Measurements from ENCODE around the gene HTR1E.
A peak's percentile ranks its signal among the peaks of the same experiment; 100 is the strongest.
"Not testable (repeated sequence)": the region's sequence is repeated elsewhere in the genome, so short reads cannot be mapped to it uniquely, and the experiment has no call there.

Gene HTR1E, protein sequence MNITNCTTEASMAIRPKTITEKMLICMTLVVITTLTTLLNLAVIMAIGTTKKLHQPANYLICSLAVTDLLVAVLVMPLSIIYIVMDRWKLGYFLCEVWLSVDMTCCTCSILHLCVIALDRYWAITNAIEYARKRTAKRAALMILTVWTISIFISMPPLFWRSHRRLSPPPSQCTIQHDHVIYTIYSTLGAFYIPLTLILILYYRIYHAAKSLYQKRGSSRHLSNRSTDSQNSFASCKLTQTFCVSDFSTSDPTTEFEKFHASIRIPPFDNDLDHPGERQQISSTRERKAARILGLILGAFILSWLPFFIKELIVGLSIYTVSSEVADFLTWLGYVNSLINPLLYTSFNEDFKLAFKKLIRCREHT
- 0 reads per million in 4 donors for total RNA-seq

DNA sequence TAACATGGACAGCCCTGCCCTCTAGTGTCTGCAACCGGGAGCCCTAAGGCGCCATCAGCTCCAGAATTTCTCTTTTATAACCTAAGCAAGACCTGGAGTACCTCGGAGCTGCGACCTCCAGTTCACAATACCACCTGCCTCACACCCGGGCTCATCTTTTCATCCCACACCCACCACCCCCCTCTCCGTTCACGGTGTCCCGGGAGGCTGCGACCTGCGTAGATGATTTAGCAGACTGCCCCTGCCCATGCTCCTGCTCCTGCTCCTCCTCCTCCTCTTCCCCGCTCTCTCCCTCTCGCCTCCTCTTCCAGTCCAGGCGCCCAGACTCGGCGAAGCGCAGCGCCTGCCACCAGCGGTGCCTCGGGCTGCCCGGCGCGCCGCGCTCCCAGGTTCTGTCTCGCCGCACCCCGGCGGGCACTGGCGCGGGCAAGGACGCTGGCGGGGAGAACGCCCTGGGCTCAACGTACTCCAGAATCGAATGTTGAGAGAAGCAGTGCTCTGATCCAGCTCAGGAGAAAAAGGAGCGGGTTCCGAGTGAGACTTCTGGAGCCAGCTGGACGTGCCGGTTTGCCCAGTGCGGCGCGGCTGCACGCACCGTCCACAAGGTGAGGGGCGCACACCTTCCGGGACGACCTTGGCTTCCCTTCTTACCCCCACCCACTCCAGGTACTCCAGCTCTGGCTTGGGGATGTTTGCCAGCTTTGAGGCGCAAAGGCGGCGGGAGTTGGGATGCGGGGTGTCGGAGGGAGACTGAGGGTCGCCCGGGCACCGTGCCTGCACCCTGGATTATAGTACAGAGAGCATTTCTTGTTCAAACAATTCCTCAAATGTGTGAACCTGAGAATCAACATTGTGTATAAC is at the start of gene HTR1E:
TSS of gene HTR1E (plus strand) at position 310 of the 861 bp plus-strand sequence. CDS start 77,807 bp downstream, outside the sequence.
- DNase-seq, result peak in 1 of 5 donors; percentile 7

DNA sequence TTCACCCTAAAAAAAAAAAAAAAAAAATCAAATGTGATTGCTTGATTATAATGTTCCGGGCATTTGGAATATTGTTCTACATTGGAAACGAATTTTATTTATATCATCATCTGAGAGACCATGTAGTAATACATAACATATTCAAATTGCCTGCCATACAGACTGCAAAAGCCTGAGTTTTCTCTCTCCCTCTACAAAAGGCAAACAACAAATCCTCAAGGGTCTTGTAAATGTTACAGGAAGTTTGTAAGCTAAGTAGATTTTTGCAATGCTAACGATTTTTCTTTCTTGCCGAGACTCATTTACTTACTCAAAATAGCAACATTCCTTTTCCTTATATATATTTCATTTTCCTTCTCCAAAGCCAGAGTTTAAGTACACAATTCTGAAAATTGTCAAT is 49.0 kb upstream of the HTR1E start:
- no peak for DNase-seq

DNA sequence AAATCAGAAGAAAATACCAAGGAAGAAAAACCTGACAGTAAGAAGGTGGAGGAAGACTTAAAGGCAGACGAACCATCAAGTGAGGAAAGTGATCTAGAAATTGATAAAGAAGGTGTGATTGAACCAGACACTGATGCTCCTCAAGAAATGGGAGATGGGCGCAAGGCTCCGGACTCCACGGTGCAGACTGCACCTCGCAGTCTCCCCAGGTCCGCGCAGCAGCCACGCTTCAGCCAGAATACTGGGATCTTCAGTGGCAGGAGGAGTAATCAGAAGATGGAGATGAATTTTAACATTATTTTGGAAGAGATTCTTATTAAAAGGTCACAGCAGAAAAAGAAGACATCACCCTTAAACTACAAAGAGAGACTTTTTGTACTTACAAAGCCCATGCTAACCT is 40.1 kb upstream of the HTR1E start:
- not testable (repeated sequence) for DNase-seq

DNA sequence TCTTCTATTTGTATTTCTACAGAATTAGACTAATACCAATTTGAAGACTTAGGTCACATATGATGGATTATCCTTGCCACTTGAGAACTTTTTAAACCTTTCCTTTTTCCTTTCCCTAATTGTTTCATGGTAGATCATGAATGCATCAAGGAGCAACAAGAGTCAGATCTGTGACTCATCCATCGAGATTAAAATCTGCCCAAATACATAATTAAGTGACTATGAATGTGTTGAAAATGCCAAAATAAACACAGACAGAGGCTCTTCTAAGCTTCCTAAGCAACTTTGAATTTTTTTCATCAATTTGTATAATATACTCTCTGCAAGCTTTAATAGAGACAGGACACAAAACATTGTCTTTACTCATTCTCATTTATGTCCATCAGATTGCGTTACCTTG is 23.5 kb upstream of the HTR1E start:
- no peak for DNase-seq

DNA sequence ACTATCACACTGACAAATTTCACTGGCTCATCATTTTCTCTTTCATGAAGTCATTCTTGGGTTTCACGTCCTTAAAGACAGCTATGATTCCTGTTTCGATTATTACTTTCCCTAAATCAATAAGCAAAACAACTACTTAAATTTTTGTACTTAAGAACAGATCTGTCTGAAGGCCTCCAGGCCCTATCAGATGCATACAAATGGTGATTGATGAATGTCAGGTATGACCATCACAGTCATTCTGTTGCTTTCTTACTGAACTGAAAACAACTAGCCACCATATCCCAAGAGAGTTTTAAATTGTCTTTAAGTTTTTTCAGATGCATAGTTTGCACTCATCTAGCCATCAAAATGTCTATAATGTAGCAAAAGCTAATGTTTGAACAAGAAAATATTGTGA is 20.9 kb upstream of the HTR1E start:
- no peak for DNase-seq

DNA sequence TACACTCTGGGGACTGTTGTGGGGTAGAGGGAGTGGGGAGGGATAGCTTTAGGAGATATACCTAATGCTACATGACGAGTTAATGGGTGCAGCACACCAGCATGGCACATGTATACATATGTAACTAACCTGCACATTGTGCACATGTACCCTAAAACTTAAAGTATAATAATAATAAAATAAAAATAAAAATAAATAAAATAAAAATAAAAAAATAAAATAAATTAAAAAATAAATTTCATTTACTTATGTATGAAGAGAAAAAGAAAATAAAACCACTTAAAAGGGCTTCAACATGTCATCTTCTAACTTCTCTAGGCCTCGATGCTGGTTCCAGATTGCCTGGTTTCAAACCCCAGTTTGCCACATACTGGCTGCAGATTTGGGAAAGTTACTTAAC is 10.2 kb upstream of the HTR1E start:
- not testable (repeated sequence) for DNase-seq

DNA sequence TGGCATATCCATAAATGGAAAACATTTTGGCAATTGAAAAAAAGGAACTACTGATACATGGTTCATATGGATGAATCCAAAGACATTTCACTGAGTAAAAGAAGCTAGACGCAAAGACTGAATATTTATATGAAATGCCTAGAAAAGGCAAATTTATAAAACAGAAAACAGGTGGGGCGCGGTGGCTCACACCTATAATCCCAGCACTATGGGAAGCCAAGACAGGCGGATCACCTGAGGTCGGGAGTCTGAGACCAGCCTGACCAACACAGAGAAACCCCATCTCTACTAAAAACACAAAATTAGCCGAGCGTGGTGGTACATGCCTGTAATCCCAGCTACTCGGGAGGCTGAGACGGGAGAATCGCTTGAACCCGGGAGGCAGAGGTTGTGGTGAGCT is 9.5 kb upstream of the HTR1E start:
- DNase-seq, result not testable (repeated sequence)

DNA sequence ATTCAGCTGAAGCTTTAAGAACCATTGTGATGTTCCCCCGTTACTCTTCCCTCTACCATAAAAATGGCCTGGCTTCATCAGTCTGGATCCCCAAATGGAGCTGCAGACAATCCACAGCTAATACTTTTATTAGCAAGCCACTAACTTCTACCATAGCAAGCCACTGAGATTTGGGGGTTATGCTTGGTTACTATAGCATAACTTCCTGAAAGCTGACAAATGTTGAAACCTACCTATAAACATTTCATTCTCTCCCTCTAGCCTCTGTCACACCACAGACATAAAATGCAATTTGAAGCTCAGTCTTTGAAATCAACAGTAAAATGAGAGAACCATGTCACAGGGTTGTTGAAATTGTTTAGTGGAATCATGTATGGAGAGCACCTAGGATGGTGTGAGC is 3.0 kb upstream of the HTR1E start:
- DNase-seq, result no peak

DNA sequence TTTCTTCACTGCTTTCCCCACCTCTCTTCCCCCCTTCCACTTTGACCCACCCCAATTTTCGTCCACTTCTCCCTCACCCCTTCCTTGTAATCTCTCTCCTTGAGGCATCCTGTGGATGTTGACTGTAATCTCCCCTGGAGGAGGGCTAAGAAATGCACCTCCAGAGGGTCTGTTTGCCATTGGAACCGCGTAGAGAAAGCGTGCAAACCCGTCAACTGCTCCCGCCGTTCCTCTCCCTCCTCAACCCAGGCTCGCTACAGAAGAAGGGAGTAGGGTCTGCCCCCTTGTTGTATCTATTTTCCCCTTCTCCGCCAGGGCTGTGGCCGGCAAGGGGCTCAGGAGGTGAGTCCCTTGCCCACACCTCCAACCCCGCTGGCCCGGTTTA is 502 bp upstream of the HTR1E start:
- DNase-seq, result no peak

DNA sequence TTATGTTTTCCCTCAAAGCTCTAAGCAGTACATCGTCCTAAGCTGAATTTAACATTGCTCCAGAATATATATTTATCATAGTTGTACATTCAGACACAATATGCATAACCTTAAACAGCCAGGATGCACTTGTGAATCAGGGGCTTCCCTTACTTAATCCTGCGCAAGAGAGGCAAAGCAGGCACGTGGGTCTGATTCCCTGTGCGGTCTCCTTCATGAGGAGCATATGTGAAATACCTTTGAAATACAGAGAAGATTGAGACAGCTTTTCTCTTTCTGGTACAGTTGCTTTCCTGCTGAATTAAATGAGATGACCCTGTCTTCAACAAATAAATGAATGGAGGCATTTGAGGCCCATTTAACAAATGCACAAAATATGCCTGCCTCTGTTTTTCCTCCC is 1.5 kb downstream of the HTR1E start:
- no peak for DNase-seq

DNA sequence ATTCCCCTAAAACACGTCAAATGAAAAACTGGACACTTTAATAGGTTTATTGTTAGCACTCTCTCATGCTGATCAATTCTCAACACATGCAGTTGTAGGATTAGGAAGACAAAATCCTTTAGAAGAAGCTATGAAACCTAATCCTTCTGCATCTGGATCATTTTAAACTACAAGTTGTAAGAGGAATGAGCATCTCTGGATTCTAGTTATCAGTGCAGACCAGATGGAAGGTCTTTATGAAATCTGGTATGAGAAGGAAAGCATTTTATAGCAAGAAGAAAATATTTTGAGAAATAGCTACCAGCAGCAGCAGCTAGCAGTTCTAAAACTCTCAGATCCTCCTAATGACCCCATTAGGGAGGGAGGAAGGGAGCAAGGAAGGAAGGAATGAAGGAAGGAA is 4.1 kb downstream of the HTR1E start:
- no peak for DNase-seq

DNA sequence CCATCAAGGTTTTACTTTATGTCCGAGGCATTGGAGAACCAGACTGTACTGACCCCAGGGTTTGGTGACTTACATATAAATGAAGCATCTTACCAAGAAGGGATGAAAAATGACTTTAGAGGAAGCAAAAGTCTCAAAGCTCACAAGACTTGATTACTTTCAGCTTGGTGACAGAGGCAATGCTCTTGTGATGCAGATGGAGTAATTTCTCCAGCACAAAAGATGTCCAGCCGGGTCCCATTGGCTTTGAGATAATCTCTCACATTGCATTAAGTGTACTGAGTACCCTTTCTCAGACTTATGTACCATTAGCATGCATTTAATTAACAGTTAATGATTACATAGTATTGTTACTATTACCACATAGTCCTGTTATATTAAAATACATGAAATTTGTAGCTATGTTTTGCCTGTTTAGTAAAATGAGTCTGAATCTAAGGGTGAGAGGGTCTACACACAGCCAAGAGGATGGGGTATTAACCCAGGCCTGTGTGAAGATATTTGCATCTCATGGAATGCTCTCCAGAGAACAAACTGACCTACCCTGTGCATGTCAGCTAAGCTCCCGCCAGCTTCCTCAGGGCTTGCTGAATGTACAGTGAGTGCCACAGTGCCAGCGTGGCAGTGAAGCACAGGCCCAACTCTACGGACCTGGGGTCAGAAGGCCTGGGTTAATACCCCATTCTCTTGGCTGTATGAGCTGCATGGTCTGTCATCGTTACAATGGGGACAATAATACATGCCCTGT is 5.6 kb downstream of the HTR1E start:
- no peak for DNase-seq

DNA sequence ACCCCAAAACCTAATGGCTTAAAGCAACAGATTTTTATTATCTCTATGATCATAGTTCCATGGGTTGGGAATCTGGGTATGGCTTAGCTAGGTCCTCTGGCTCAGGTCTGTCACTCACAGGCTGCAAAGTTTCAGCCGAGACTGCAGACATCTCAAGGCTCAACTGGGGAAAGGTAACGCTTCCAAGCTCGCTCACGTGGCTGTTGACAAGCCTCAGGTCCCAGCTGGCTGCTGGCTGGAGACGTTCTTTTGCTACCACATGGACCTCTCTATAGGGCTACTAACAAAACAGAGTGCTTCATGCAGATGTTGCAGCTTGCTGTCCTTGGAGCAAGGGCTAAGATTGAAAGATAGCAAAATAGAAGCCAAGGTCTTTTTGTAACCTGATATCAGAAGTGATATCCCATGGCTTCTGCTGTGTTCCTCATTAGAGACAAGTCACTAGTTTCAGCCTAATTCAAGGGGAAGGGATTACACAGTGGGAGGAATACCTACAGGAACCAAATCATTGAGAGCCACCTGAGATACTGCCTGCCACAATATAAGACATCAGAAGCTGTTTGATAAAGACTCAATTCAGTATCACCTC is 6.6 kb downstream of the HTR1E start:
- DNase-seq, result no peak

DNA sequence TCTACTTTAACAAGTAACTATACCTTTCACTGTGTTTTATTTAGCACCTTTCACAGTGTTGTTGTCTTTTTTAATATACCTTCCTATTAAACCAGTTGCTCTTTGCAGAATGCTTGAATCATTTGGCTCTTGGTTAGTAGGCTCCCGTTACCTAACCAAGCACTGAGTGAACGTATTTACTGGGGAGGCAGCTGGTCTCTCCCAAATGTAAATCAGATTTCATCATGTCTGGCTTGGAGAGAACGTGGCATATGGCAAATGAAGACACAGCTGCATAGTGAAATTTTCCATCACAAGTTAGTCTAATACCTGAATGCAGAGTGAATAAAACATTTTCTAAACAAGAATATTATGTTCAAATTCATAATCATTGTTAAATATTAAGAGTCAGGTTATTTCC is 12.4 kb downstream of the HTR1E start:
- no peak for DNase-seq

DNA sequence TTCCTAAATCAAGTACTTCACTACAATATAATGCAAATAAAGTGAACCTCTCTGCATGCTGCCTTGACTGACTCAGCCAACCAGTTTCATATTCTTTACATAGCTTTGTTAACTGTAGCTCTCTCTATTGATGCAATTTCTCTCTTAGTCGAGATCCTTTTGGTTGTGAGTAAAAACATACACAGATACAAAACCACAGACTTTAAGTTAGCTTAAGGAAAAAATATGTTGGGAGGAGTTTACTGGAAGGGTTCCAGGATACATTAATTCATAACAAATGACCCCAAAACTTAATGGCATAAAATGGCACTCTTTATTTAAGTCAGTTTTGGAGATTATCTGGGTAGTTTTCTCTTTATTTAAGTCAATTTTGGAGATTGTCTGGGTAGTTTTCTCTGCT is 15.7 kb downstream of the HTR1E start:
- DNase-seq, result no peak

DNA sequence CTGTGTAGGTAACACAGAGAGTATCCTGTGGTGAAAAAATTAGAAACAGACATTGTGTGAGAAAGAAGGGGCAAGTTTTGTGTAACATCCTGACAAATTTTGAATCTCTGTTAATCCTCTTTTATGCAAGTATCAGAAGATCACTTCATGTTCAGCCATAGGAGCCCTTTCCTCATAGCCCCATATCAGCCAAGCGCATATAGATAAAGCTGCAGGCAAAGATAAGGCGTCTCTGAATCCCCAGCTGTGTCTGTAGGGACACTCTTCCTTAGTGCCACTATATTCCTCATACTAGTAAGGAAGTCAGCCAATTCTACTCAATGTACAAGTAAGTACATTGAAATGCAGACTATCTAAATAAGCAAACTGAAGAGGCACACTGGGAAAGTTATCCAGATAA is 22.3 kb downstream of the HTR1E start:
- DNase-seq, result no peak

DNA sequence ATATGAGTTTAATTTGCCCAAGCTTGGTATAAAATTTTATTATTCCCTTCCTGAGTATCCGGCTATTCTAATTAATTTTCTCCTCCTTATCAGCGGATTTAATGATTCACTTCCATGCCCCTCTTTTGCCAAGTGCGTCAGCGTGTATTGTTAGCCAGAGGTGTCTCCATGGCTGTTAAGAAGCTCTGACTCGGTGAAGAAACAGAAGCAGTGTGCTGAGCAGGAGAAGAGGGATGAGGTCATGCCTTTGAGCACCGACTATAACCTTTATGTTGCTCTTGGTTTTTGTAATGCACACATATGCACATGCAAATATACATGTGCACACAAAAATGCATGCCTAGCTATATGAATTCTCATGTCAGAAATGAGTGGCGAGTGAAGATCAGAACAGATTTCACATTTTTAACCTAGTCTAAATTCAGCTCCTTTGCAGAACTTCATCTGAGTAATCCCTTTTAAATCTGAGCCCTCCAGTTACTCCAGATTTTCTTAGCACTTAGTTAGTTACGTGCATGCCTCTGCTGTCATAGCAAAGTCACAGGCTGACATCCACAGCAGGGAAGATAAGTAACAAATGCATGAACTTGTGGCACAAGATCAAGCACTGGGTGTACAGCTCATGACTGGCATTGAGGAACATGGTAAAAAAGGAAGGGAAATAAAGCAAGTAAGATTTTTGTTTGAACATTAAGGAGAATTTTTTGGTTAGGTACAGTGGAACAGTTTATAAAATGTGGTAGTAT is 24.3 kb downstream of the HTR1E start:
- DNase-seq, result no peak

DNA sequence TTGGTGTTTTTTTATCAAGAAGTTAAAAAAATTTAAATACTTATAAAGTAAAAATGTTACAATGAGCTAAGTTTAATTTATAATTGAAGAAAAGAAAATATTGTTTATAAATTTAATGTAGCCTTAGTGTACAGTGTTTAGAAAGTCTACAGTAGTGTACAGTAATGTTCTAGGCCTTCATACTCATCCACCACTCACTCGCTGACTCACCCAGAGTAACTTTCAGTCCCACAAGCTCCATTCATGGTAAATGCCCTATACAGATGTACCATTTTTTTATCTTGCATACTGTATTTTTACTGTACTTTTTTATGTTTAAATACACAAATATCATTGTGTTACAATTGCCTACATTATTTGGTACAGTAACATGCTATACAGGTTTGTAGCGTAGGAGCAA is 26.0 kb downstream of the HTR1E start:
- no peak for DNase-seq

DNA sequence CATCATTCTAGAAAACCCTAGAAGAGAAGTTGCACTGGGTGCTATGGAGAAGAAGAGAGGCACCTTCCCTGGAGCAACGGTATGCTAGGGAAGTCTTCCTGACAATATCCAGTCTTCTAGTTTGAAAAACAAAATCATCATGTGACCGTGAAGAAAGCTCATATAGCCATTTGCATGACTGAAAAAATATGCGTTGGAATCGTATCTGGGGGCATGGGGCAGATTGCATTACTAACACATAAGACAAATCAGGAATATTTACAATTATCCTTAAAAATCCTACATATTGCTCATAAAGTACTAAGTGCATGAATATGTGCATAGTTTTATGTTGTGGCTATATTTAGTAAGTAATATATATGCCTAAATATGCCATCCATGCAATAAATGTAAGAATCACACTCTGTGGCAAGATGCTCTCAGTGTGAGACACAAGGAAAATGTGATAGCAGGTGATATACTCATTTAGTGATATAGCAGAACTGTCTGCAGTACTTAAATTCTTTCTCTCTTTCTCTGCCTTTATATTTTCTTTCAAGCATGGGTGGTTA is 26.8 kb downstream of the HTR1E start:
- no peak for DNase-seq

DNA sequence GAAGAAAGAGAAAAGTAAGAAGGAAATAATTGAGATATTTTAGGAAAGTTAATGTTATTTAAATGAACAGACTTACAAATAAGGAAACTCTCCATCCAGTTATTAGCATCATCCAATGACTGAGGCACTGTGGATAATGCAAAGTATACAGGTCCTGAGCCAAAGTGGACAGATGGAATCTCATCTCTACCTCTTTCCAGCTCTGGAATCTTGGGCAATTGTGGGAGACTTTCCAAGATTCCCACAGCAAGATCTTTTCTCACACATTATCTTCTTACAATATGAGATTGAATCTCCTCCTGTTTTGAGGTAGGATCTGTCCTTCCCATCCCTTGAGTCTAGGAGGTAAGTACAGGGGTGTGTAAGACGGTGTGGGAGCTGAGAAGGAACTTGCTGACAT is 28.9 kb downstream of the HTR1E start:
- no peak for DNase-seq

DNA sequence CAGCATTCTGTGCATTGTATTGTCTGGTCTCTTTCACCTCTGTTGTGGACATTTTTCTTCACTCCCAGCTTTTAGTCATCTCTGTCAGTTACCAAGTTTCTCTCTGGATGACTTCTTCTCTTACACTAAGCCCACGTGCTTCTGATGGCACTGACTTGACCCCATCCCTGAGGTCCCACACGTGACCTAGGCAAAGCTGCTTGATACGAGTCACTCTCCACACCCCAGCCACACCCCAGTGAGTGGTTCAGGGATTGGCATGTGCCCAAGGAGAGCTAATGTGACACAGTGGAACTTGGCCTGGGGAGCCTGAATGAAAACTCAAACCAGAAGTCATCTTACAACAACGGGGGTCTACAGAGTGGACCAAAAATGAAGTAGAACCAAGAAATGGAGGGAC is 32.2 kb downstream of the HTR1E start:
- DNase-seq, result no peak

DNA sequence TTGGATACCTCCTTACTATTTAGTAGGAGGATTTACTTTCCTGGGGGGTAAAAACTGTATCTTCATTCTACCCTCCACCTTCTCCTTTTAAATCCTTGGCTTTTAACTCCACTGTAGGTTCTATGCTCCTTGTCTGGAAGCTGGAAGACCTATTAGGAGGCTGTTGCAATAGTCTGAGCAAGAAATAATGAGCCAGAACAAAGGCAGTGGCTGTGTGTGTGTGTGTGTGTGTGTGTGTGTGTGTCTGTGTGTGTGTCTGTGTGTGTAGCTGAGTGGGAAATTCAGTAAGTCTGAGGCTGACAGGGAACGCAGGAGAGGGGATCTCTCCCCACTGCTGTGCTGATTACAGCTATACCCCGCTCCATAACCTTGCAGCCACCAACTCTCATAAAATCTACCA is 35.8 kb downstream of the HTR1E start:
- no peak for DNase-seq

Measured in T-helper 1 cell (primary cell).